H1 (cell line): ENCODE results near the gene CRY1. TPM values are rescaled to one million over a fixed set of nuclear protein-coding genes. Genes with fewer than 3 reads are reported as not detected.

Source experiments
- ATF2 ChIP-seq: IDR thresholded peaks from 2 replicates; pipeline ENCODE4 v1.6.1; 2012; ENCODE audit warnings: low read length, inconsistent platforms
- BRCA1 ChIP-seq: IDR thresholded peaks from 2 replicates; pipeline ENCODE4 v1.6.1; 2012; ENCODE audit warnings: low read depth, low read length, improper control_type of control experiment
- CBX8 ChIP-seq: fragments of 300-800, 300-1000 bp; sonication (generic); IDR thresholded peaks from 2 replicates; pipeline ENCODE4 v1.7.1; 2016; ENCODE audit warnings: low read depth, low read length, borderline replicate concordance
- CHD2 ChIP-seq: IDR thresholded peaks from 2 replicates; pipeline ENCODE4 v1.6.1; 2012; ENCODE audit warnings: low read length, improper control_type of control experiment
- CREB1 ChIP-seq: IDR thresholded peaks from 2 replicates; pipeline ENCODE4 v1.6.1; 2012; ENCODE audit warnings: inconsistent platforms
- EP300 ChIP-seq, 2 experiments: IDR thresholded peaks; 1 replicate in 1 of 2; 2 replicates in 1 of 2; pipeline ENCODE4 v1.6.1; 2011 to 2012; ENCODE audit warnings: low read depth in 2 of 2, low read length in 2 of 2, mild to moderate bottlenecking in 2 of 2, borderline replicate concordance in 1 of 2, inconsistent platforms in 1 of 2, moderate library complexity in 1 of 2
- GABPA ChIP-seq: IDR thresholded peaks from 2 replicates; pipeline ENCODE4 v1.6.1; 2011; ENCODE audit warnings: mild to moderate bottlenecking, low read length, moderate library complexity, borderline replicate concordance; ENCODE audit not compliant: insufficient read depth
- HDAC2 ChIP-seq, 2 experiments: fragments of 300-600 bp in 1 of 2; sonication (generic) in 1 of 2; IDR thresholded peaks; 2 replicates each; pipeline ENCODE4 v1.6.1; 2011 to 2012; ENCODE audit warnings: low read depth in 2 of 2, low read length in 2 of 2, mild to moderate bottlenecking in 2 of 2, moderate library complexity in 2 of 2, borderline replicate concordance in 1 of 2, inconsistent platforms in 1 of 2
- KDM1A ChIP-seq: fragments of 200-600, 300-600 bp; sonication (generic); IDR thresholded peaks from 2 replicates; pipeline ENCODE4 v1.7.1; 2016; ENCODE audit warnings: mild to moderate bottlenecking, low read length, borderline replicate concordance
- MAFK ChIP-seq: IDR thresholded peaks from 2 replicates; pipeline ENCODE4 v1.6.1; 2012; ENCODE audit warnings: low read depth, mild to moderate bottlenecking, improper control_type of control experiment, low read length
- NRF1 ChIP-seq: IDR thresholded peaks from 2 replicates; pipeline ENCODE4 v1.6.1; 2011; ENCODE audit warnings: mild to moderate bottlenecking, low read depth, low read length, improper control_type of control experiment
- PHF8 ChIP-seq: fragments of 200-600 bp; sonication (generic); conservative IDR thresholded peaks from 2 replicates; pipeline ENCODE4 v1.7.1; 2012; ENCODE audit warnings: low read depth, mild to moderate bottlenecking, inconsistent platforms, low read length, moderate library complexity
- RBBP5 ChIP-seq: IDR thresholded peaks from 2 replicates; pipeline ENCODE4 v1.7.1; 2012; ENCODE audit warnings: low read depth, mild to moderate bottlenecking, inconsistent platforms, low read length, moderate library complexity, borderline replicate concordance
- RNF2 ChIP-seq: fragments of 200-900, 300-1000 bp; sonication (generic); IDR thresholded peaks from 2 replicates; pipeline ENCODE4 v1.7.1; 2016; ENCODE audit warnings: borderline replicate concordance, low read depth, mild to moderate bottlenecking, antibody characterized with exemption, low read length; ENCODE audit not compliant: poor library complexity, severe bottlenecking; ENCODE audit errors: missing control alignments
- SP1 ChIP-seq: IDR thresholded peaks from 2 replicates; pipeline ENCODE4 v1.6.1; 2011; ENCODE audit warnings: low read depth, low read length
- SP2 ChIP-seq: IDR thresholded peaks from 2 replicates; pipeline ENCODE4 v1.6.1; 2012; ENCODE audit warnings: mild to moderate bottlenecking, low read length, inconsistent platforms
- SP4 ChIP-seq: IDR thresholded peaks from 2 replicates; pipeline ENCODE4 v1.6.1; 2012; ENCODE audit warnings: low read length, inconsistent platforms
- SRF ChIP-seq: IDR thresholded peaks from 2 replicates; pipeline ENCODE4 v1.6.1; 2011; ENCODE audit warnings: mild to moderate bottlenecking, low read depth, low read length, moderate library complexity
- USF2 ChIP-seq: IDR thresholded peaks from 2 replicates; pipeline ENCODE4 v1.6.1; 2011; ENCODE audit warnings: low read length, improper control_type of control experiment
- YY1 ChIP-seq: IDR thresholded peaks from 2 replicates; pipeline ENCODE4 v1.6.1; 2011; ENCODE audit warnings: low read depth, mild to moderate bottlenecking, low read length
- polyA plus RNA-seq, 7 experiments: library from polyadenylated mRNA; depleted of rRNA in 3 of 7; stranded (reverse) in 5 of 7; unstranded in 2 of 7; fragments of >200 nt in 5 of 7; fragments of 200-250 nt in 2 of 7; gene quantifications; 1 replicate in 5 of 7; 2 replicates in 1 of 7; 4 replicates in 1 of 7; pipeline versions ENCODE4 v1.2.1 to v1.2.3, GENCODE V29; 2011 to 2013; ENCODE audit warnings: missing spikeins in 2 of 7, mixed read lengths in 2 of 7
- total RNA-seq: library from RNA; stranded (reverse); fragmentation: NEBNext Ultra II Directional; extraction: Animal tissue kit (Norgen Biotek cat#: 25700); gene quantifications from 2 replicates; pipeline ENCODE4 v1.2.1, GENCODE V29; 2021

CRY1 gene
- total and polyA plus RNA-seq, 2 of the 8 experiments (the other 6 are each of a cell fraction or from before 2014, with no cell fraction given), result 13.6 to 25.1 TPM

GRCh38 chr12:106955377-106956047, 137.8 kb downstream of the CRY1 start, which contains the start of gene TMEM263 (continued):
- TF ChIP-seq USF2 (no peak), RBBP5 (no peak; the same call in 1 of the 2 replicates), SRF (no peak), KDM1A (peak; percentile 95), BRCA1 (no peak), MAFK (no peak), ATF2 (no peak), SP2 (no peak), HDAC2 (IDR thresholded peaks at IDR 0.05; ENCODE audit: borderline replicate concordance in 1 of 2, low read depth in 2 of 2, low read length in 2 of 2) (peak; percentile 83 to 90; a peak in 3 of 4 replicates), SP1 (no peak; the same call in 1 of the 2 replicates), CBX8 (no peak), GABPA (no peak), YY1 (0 out of 2 replicates have a peak, but pooled peaks have one; percentile 5), SP4 (no peak), RNF2 (no peak), CREB1 (peak; percentile 82), NRF1 (peak; percentile 19; the same call in 1 of the 2 replicates), EP300 (IDR thresholded peaks at IDR 0.05; ENCODE audit: borderline replicate concordance in 1 of 2, low read depth in 2 of 2, low read length in 2 of 2) (no peak), PHF8 (peak; percentile 88), CHD2 (no peak)
